Mesenchymal stem cell (in vitro differentiated cells and primary cell): ENCODE results near the gene ZNF592.

ENCODE experiments used
- DNase-seq: peaks from one replicate; pipeline ENCODE4 v3.0.0-alpha.2; 2013
- H2AFZ ChIP-seq: one replicate; pipeline ENCODE4 v1.6.1; 2013; ENCODE audit warnings: low read depth, mild to moderate bottlenecking, control low read depth, inconsistent platforms, low read length, moderate library complexity
- H2AK5ac ChIP-seq: 2 replicates; pipeline ENCODE4 v1.6.1; 2013; ENCODE audit warnings: low read length, moderate library complexity, mild to moderate bottlenecking, inconsistent platforms; ENCODE audit not compliant: severe bottlenecking
- H2BK120ac ChIP-seq: one replicate; pipeline ENCODE4 v1.6.1; 2013; ENCODE audit warnings: low read depth, mild to moderate bottlenecking, inconsistent platforms, low read length, moderate library complexity
- H2BK12ac ChIP-seq, 2 experiments: one replicate each; pipeline ENCODE4 v1.6.1; 2013; ENCODE audit warnings: inconsistent platforms in 2 of 2, low read length in 2 of 2, mild to moderate bottlenecking in 2 of 2, moderate library complexity in 2 of 2, control low read depth in 1 of 2
- H2BK15ac ChIP-seq: one replicate; pipeline ENCODE4 v1.6.1; 2013; ENCODE audit warnings: mild to moderate bottlenecking, low read depth, inconsistent platforms; ENCODE audit not compliant: poor library complexity, severe bottlenecking
- H2BK5ac ChIP-seq: 2 replicates; pipeline ENCODE4 v1.6.1; 2013; ENCODE audit warnings: low read depth, mild to moderate bottlenecking, low read length, control low read depth, inconsistent platforms; ENCODE audit not compliant: poor library complexity, severe bottlenecking
- H3K14ac ChIP-seq, 2 experiments: one replicate each; pipeline ENCODE4 v1.6.1; 2013; ENCODE audit warnings: inconsistent platforms in 2 of 2, low read length in 2 of 2, control low read depth in 1 of 2, mild to moderate bottlenecking in 1 of 2, moderate library complexity in 1 of 2
- H3K18ac ChIP-seq, 2 experiments: one replicate each; pipeline ENCODE4 v1.6.1; 2013; ENCODE audit warnings: inconsistent platforms in 2 of 2, low read length in 2 of 2, control low read depth in 1 of 2, low read depth in 1 of 2, mild to moderate bottlenecking in 1 of 2
- H3K23ac ChIP-seq, 2 experiments: one replicate each; pipeline ENCODE4 v1.6.1; 2013; ENCODE audit warnings: inconsistent platforms in 2 of 2, low read length in 2 of 2, mild to moderate bottlenecking in 2 of 2, moderate library complexity in 2 of 2, control low read depth in 1 of 2
- H3K27ac ChIP-seq: 2 replicates; pipeline ENCODE4 v1.5.1; 2013; ENCODE audit warnings: mild to moderate bottlenecking, moderate library complexity, low read length, control low read depth, inconsistent platforms; ENCODE audit not compliant: poor library complexity, severe bottlenecking
- H3K27me3 ChIP-seq, 2 experiments: 2 replicates each; pipeline versions ENCODE4 v1.6.1 to v1.7.0; 2013; ENCODE audit warnings: low read length in 2 of 2, mild to moderate bottlenecking in 2 of 2, moderate library complexity in 2 of 2, control low read depth in 1 of 2, inconsistent platforms in 1 of 2; ENCODE audit not compliant: control insufficient read depth in 1 of 2, insufficient read depth in 1 of 2
- H3K36me3 ChIP-seq, 2 experiments: 2 replicates each; pipeline versions ENCODE4 v1.6.1 to v1.7.0; 2013; ENCODE audit warnings: low read length in 2 of 2, control low read depth in 1 of 2, inconsistent platforms in 1 of 2, low read depth in 1 of 2, mild to moderate bottlenecking in 1 of 2; ENCODE audit not compliant: insufficient read depth in 2 of 2, control insufficient read depth in 1 of 2
- H3K4ac ChIP-seq, 2 experiments: one replicate each; pipeline ENCODE4 v1.6.1; 2013; ENCODE audit warnings: inconsistent platforms in 2 of 2, low read length in 2 of 2, mild to moderate bottlenecking in 2 of 2, moderate library complexity in 2 of 2, control low read depth in 1 of 2, low read depth in 1 of 2
- H3K4me1 ChIP-seq: 2 replicates; pipeline ENCODE4 v1.6.1; 2013; ENCODE audit warnings: low read depth, low read length, control low read depth; ENCODE audit not compliant: control insufficient read depth, insufficient read depth
- H3K4me2 ChIP-seq: 2 replicates; pipeline ENCODE4 v1.6.1; 2013; ENCODE audit warnings: low read length, mild to moderate bottlenecking, inconsistent platforms; ENCODE audit not compliant: poor library complexity, severe bottlenecking
- H3K4me3 ChIP-seq, 2 experiments: 2 replicates each; pipeline versions ENCODE4 v1.5.1 to v1.7.0; 2013; ENCODE audit warnings: low read length in 2 of 2, mild to moderate bottlenecking in 2 of 2, control low read depth in 1 of 2, low read depth in 1 of 2; ENCODE audit not compliant: insufficient read depth in 1 of 2
- H3K79me1 ChIP-seq: replicated peaks from 2 replicates; pipeline ENCODE4 v1.6.1; 2013; ENCODE audit warnings: mild to moderate bottlenecking, control low read depth, low read length, inconsistent platforms; ENCODE audit not compliant: poor library complexity, severe bottlenecking
- H3K9ac ChIP-seq: 2 replicates; pipeline ENCODE4 v1.7.0; 2013; ENCODE audit warnings: mild to moderate bottlenecking, low read length, moderate library complexity
- H3K9me3 ChIP-seq: 2 replicates; pipeline ENCODE4 v1.7.0; 2013; ENCODE audit warnings: mild to moderate bottlenecking, low read length; ENCODE audit not compliant: control insufficient read depth
- H4K8ac ChIP-seq: one replicate; pipeline ENCODE4 v1.6.1; 2013; ENCODE audit warnings: inconsistent platforms, mild to moderate bottlenecking, low read length, moderate library complexity
- H4K91ac ChIP-seq: one replicate; pipeline ENCODE4 v1.6.1; 2013; ENCODE audit warnings: mild to moderate bottlenecking, low read length, inconsistent platforms
- WGBS: methylation state at CpG from one replicate; pipeline ENCODE4 v1.1.7; 2013; ENCODE audit warnings: mixed read lengths; 5-methylcytosine and 5-hydroxymethylcytosine counted together

Gene ZNF592

DNA sequence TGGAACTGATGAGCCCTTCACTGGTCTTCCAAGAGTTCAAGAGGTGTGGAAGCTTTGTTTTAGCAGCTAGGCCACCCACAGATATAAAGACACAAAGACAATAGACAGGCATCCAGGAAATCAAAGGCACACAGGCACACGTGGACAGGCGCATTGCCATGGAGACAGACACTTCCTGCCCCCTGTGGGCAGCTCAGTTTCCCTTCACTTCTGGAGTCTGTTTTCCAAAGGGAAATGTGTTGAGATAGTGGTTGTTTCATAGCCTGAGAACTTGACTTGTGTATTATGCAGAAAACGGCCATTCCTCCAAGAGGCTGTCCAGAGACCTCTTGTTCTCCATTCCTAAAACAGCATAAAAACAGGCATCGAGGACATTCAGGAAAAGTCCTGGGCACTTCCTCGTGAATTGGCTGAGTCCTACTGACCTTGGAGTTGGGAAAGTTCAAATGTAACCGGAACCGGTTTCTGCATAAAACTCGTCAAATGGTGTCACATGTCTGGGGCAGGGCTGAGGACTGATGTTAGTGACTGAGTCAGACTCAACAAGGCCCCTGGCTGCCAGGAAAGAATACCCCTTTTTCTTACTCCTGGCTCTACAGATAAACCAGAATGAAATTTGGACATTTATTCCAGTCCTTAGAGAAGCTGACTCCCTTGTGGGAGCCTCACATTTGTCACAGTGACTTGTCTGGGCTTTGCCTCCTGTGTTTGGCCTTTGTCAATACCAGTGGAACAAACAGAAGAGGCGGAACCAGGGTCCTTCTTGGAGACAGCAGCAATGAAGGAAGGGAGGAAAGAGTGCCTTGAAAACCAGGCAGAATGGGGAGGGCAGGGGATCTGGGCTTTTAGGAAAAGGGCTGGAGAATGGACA, 70.1 kb downstream of the ZNF592 start:
- H2BK120ac ChIP-seq: peak overlapping the region; percentile 30
- no peak overlapping the region for H2BK15ac ChIP-seq
- H3K4me3 ChIP-seq: no peak overlapping the region
- H3K36me3 ChIP-seq: no peaks in the 10 kb centered on the region
- no peak overlapping the region for H4K91ac ChIP-seq
- H3K4ac ChIP-seq: peak overlapping the region in 1 of 2 experiments; percentile 11
- peak overlapping the region; percentile 32 to 61 for H2BK12ac ChIP-seq
- peak; percentile 59 for DNase-seq
- H3K18ac ChIP-seq: peak overlapping the region in 1 of 2 experiments; percentile 67
- no peak overlapping the region for H2AFZ ChIP-seq
- H3K27ac ChIP-seq: no peak overlapping the region
- no peak overlapping the region for H2AK5ac ChIP-seq
- H3K9ac ChIP-seq: no peak overlapping the region
- 49% methylated on average over 9 of the region's 9 CpGs for WGBS
- no peaks in the 10 kb centered on the region for H3K79me1 ChIP-seq
- peak overlapping the region; percentile 12 for H4K8ac ChIP-seq
- no peaks in the 10 kb centered on the region for H3K9me3 ChIP-seq
- H3K27me3 ChIP-seq: peaks cover 9 to 10% of the 10 kb centered on the region in 2 experiments
- H2BK5ac ChIP-seq: peak overlapping the region; percentile 24
- no peak overlapping the region for H3K4me2 ChIP-seq
- peaks cover 16% of the 10 kb centered on the region for H3K4me1 ChIP-seq
- H3K14ac ChIP-seq: no peak overlapping the region
- no peak overlapping the region for H3K23ac ChIP-seq

DNA sequence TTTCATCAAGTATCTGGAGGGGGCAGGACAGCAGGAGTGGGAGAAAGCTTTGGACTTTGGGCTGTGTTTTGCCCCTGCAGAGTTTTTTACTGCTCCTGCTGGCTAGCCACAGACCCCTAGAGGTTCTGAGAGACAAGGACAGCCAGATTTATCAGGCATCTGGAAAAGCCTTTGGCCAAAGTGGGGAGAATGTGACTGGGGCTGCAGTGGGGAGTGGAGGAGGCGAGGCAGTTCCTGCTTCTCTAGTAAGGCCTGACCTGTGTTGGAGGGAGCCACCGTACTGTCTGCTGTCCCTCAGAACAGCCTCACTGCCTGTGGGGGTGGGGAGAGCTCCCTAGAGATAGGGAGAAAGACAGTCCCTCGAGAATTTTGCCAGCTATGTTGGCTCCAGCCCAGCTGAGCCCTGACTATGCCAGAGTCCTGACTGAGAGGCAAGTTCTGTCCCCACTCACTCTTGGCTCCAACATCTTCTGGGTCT, 70.9 kb downstream of the ZNF592 start:
- Histone ChIP-seq H3K18ac (peak overlapping the region in 1 of 2 experiments; percentile 67), H2BK120ac (no peak overlapping the region), H2BK12ac (peak overlapping the region; percentile 29 to 45), H2AFZ (no peak overlapping the region), H3K27ac (no peak overlapping the region), H3K4me2 (no peak overlapping the region), H3K9me3 (no peaks in the 10 kb centered on the region), H3K4ac (peak overlapping the region in 1 of 2 experiments; percentile 68), H3K4me3 (no peak overlapping the region), H3K4me1 (peaks cover 16% of the 10 kb centered on the region), H3K36me3 (no peaks in the 10 kb centered on the region), H2BK5ac (no peak overlapping the region), H3K27me3 (peaks cover 9 to 10% of the 10 kb centered on the region in 2 experiments), H2AK5ac (no peak overlapping the region), H4K91ac (no peak overlapping the region), H4K8ac (no peak overlapping the region), H3K79me1 (no peaks in the 10 kb centered on the region), H3K23ac (no peak overlapping the region), H3K14ac (no peak overlapping the region), H3K9ac (no peak overlapping the region), H2BK15ac (no peak overlapping the region)
- DNase-seq: peak; percentile 33
- WGBS: 75% methylated on average over 3 of the region's 3 CpGs

DNA sequence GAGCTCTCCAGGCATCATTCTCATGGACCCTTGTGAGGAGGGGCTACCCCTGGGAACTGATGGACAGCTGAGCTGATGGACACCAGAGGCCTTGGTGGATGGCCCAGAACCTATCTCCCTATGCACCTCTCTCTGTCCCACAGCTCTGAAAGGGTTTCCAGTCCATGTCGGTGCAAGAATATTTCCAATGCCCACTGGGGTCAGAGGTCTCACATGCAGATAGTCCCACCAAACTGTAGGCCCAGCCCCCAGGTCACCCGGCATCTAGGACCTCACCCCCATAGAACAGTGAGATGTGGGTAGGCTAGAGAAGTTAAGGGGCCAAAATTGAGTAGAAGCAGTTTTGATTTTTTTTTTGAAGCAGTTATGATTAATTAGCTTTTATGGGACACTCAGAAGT, 71.4 kb downstream of the ZNF592 start:
- no peak overlapping the region for H2BK5ac ChIP-seq
- no peak overlapping the region for H3K4me3 ChIP-seq
- H2AFZ ChIP-seq: no peak overlapping the region
- no peak overlapping the region for H4K91ac ChIP-seq
- no peak overlapping the region for H4K8ac ChIP-seq
- H3K27me3 ChIP-seq: peaks cover 9 to 10% of the 10 kb centered on the region in 2 experiments
- no peak overlapping the region for H3K9ac ChIP-seq
- H2AK5ac ChIP-seq: no peak overlapping the region
- WGBS: 100% methylated on average over 2 of the region's 2 CpGs
- H3K18ac ChIP-seq: no peak overlapping the region
- H3K14ac ChIP-seq: no peak overlapping the region
- H2BK120ac ChIP-seq: no peak overlapping the region
- peaks cover 16% of the 10 kb centered on the region for H3K4me1 ChIP-seq
- H2BK15ac ChIP-seq: no peak overlapping the region
- no peak overlapping the region for H3K4ac ChIP-seq
- H3K4me2 ChIP-seq: no peak overlapping the region
- no peaks in the 10 kb centered on the region for H3K36me3 ChIP-seq
- no peaks in the 10 kb centered on the region for H3K79me1 ChIP-seq
- no peak overlapping the region for H3K23ac ChIP-seq
- H3K27ac ChIP-seq: no peak overlapping the region
- H3K9me3 ChIP-seq: no peaks in the 10 kb centered on the region
- peak overlapping the region in 1 of 2 experiments; percentile 42 for H2BK12ac ChIP-seq
- DNase-seq: no peak

DNA sequence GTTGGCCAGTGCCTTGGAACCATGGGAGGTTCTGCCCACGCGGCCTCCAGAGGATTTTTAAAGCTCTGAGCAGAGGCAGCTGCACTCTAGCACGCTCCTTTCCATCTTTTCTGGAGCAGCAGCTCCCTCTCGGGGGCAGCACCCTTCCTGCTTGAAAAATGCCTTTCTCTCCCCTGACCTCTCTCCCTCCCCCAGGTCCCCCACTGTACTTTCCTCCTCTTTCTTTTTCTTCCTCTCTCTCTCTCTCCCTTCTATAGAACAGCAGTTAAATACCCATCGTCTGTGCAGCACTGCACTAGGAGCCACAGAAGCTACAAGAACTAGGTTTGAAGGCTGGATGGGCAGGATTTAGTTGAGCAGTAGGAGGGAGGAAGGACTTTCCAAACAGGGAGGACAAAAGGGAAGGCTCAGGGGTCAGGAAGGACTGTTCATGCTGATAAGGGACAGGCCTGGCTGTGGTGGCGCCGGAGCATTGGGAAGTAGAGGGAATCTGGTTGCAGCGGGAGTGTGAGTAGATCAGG, 73.2 kb downstream of the ZNF592 start:
- Histone ChIP-seq H2BK12ac (no peak overlapping the region), H3K27ac (no peak overlapping the region), H3K23ac (no peak overlapping the region), H3K4me1 (peaks cover 16% of the 10 kb centered on the region), H3K4me2 (no peak overlapping the region), H2BK120ac (no peak overlapping the region), H3K9me3 (no peaks in the 10 kb centered on the region), H3K14ac (no peak overlapping the region), H4K8ac (no peak overlapping the region), H3K4me3 (no peak overlapping the region), H3K36me3 (no peaks in the 10 kb centered on the region), H2BK5ac (no peak overlapping the region), H2AK5ac (no peak overlapping the region), H3K27me3 (peaks cover 9% of the 10 kb centered on the region in 2 experiments), H3K79me1 (no peaks in the 10 kb centered on the region), H3K4ac (no peak overlapping the region), H2BK15ac (no peak overlapping the region), H4K91ac (no peak overlapping the region), H3K9ac (no peak overlapping the region), H3K18ac (no peak overlapping the region), H2AFZ (no peak overlapping the region)
- 75% methylated on average over 8 of the region's 8 CpGs for WGBS
- DNase-seq: no peak
